Endothelial cell (in vitro differentiated cells): ENCODE results near the gene CABP7. TPM values are rescaled to one million over a fixed set of nuclear protein-coding genes. Genes with fewer than 3 reads are reported as not detected.

Experiments
- DNase-seq: peaks from one replicate; pipeline ENCODE4 v3.0.0; 2021; ENCODE audit warnings: low spot score
- H3K27ac Mint-ChIP-seq: one replicate; pipeline ENCODE4 v1.8.0; 2021; ENCODE audit warnings: mixed read lengths, inconsistent platforms; ENCODE audit not compliant: unreplicated experiment
- H3K27me3 Mint-ChIP-seq: one replicate; pipeline ENCODE4 v1.8.0; 2021; ENCODE audit warnings: mild to moderate bottlenecking, moderate library complexity, mixed read lengths, inconsistent platforms; ENCODE audit not compliant: unreplicated experiment
- H3K36me3 Mint-ChIP-seq: one replicate; pipeline ENCODE4 v1.8.0; 2021; ENCODE audit warnings: mild to moderate bottlenecking, low read depth, mixed read lengths, inconsistent platforms; ENCODE audit not compliant: unreplicated experiment
- H3K4me1 Mint-ChIP-seq: one replicate; pipeline ENCODE4 v1.8.0; 2021; ENCODE audit warnings: mild to moderate bottlenecking, mixed read lengths, inconsistent platforms; ENCODE audit not compliant: unreplicated experiment
- H3K4me3 Mint-ChIP-seq: one replicate; pipeline ENCODE4 v1.8.0; 2021; ENCODE audit warnings: mild to moderate bottlenecking, mixed read lengths, inconsistent platforms; ENCODE audit not compliant: unreplicated experiment
- H3K9me3 Mint-ChIP-seq: one replicate; pipeline ENCODE4 v1.8.0; 2021; ENCODE audit warnings: mixed read lengths, inconsistent platforms; ENCODE audit not compliant: unreplicated experiment
- total RNA-seq: library from RNA; stranded (reverse); fragmentation: NEBNext Ultra II Directional; extraction: Animal tissue kit (Norgen Biotek cat#: 25700); gene quantifications from one replicate; pipeline ENCODE4 v1.2.1, GENCODE V29; 2021; ENCODE audit not compliant: unreplicated experiment
- TF ChIP-seq, protein P1 (sequence below): fragments of 200-600 bp; sonication (generic); IDR thresholded peaks from one replicate; pipeline ENCODE4 v1.5.0; 2021; ENCODE audit warnings: antibody characterized with exemption; ENCODE audit not compliant: unreplicated experiment

Gene CABP7
- total RNA-seq, 1 donor from 2014 or later = not detected

DNA sequence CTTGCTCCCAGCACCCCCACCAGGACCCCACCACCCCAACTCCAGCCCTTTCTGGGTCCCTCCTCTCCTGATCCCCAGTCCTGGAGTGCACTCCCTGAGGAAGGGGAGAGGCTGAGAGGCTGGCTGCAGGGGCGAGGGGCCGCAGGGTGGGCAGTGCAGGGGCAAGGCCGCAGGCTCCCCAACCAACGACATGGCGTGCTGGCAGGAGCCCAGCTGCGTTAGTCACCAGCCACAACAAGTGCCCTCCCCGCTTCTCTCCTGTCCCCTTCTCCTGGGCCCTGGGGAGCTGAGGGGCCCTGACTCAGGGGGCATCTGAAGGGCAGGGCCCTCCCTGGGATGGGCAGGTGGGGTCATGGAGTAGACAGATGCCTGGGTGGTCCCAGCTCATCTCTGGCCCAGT is 2.3 kb downstream of the CABP7 start:
- DNase-seq = no peak
- TF ChIP-seq, protein P1, sequence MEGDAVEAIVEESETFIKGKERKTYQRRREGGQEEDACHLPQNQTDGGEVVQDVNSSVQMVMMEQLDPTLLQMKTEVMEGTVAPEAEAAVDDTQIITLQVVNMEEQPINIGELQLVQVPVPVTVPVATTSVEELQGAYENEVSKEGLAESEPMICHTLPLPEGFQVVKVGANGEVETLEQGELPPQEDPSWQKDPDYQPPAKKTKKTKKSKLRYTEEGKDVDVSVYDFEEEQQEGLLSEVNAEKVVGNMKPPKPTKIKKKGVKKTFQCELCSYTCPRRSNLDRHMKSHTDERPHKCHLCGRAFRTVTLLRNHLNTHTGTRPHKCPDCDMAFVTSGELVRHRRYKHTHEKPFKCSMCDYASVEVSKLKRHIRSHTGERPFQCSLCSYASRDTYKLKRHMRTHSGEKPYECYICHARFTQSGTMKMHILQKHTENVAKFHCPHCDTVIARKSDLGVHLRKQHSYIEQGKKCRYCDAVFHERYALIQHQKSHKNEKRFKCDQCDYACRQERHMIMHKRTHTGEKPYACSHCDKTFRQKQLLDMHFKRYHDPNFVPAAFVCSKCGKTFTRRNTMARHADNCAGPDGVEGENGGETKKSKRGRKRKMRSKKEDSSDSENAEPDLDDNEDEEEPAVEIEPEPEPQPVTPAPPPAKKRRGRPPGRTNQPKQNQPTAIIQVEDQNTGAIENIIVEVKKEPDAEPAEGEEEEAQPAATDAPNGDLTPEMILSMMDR = no peak
- H3K9me3 Mint-ChIP-seq = no peaks in the 10 kb centered on the region
- H3K4me3 Mint-ChIP-seq = no peak overlapping the region
- H3K4me1 Mint-ChIP-seq = no peaks in the 10 kb centered on the region
- H3K36me3 Mint-ChIP-seq = no peaks in the 10 kb centered on the region
- no peak overlapping the region for H3K27ac Mint-ChIP-seq
- peaks cover 14% of the 10 kb centered on the region for H3K27me3 Mint-ChIP-seq

DNA sequence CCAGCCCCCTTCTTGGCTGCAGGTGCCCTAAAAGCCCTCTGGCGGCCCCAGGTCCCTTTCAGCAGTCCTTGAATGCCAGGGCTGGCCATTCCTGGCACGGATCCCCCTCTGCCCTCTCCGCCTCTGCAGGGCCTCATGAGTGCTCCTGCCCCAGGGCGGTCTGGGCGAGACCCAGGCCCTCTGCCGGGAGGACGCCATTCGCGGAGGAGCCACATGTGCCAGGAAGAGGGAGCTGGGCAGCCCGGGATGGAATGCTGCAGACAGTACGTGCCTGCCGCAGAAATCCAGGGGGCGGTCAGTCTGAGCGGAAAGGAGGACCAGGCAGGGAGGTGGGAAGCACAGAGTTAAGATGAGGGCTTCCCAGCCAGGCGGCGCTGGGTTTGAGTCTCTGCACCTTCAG is 2.8 kb downstream of the CABP7 start:
- Mint-ChIP-seq H3K36me3 (no peaks in the 10 kb centered on the region), H3K4me1 (no peaks in the 10 kb centered on the region), H3K27me3 (peaks cover 10% of the 10 kb centered on the region), H3K9me3 (no peaks in the 10 kb centered on the region), H3K4me3 (no peak overlapping the region), H3K27ac (no peak overlapping the region)
- TF ChIP-seq, protein P1 = no peak
- DNase-seq = no peak

DNA sequence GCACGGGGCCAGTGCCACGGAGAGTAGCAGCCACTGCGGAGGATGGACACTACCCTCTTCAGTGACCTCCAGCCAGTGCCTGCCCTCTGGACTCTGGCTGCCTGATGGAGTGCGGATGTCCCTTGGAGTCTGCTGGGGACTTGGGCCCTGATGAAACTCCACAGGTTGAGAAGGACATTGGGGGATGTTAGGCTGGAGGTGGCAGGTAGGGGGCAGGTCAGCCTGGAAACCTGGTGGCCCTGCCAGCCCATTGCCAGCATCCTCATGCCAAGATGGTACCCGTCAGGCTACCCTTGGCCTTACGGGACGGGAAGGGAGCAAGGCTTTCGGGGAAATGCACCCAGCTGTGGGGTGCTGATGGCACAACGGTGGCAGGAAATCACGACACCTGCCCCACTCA is 4.0 kb downstream of the CABP7 start:
- Mint-ChIP-seq H3K9me3 (no peaks in the 10 kb centered on the region), H3K4me3 (no peak overlapping the region), H3K27me3 (peaks cover 5% of the 10 kb centered on the region), H3K27ac (no peak overlapping the region), H3K4me1 (no peaks in the 10 kb centered on the region), H3K36me3 (no peaks in the 10 kb centered on the region)
- DNase-seq = no peak
- TF ChIP-seq, protein P1 = no peak

DNA sequence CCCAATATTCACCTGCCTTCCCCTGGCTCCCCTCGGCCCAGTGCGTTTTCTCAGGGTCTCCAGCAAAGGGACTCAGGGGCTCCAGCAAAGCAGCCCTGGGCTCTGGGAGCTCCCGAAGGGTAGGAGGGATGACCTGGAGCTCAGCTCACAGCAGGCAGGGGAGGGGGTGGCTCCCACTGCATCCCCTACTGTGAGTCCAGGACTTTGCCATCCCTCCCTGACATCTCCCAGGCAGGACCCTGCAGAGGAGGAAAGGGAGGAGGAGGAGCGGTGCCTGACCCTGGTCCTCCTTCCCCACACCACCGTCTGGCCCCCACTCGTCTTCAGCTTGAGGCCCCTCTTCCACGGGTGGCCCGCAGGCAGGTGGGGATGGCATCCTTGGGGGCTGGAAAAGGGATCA is 5.0 kb downstream of the CABP7 start:
- Mint-ChIP-seq H3K9me3 (no peaks in the 10 kb centered on the region), H3K27ac (no peak overlapping the region)

DNA sequence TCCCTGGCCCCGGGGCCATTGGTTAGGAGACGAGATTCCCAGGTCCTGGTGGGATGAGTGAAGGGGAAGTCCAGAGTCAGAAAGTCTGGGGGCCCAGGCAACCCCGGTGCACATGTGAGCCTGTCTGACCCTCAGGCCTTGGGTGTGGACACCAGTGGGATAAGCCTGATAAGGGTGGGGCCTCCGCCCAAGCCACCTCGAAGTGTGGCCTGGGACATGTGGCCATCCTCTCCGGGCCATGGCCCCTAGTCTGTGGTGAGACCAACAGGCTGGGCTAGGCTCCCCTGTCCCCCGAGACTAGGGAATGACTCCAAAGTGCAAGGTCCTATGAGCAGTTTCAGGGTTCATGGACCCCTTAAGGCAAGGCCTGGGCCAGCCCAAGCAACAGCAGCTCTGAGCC is 6.3 kb downstream of the CABP7 start:
- Mint-ChIP-seq H3K4me1 (no peaks in the 10 kb centered on the region), H3K4me3 (no peak overlapping the region), H3K9me3 (no peaks in the 10 kb centered on the region), H3K27me3 (peaks cover 5% of the 10 kb centered on the region), H3K36me3 (no peaks in the 10 kb centered on the region), H3K27ac (no peak overlapping the region)
- TF ChIP-seq, protein P1 = no peak
- no peak for DNase-seq

More for the DNA sequence above, 5.0 kb downstream of the CABP7 start:
- Mint-ChIP-seq H3K36me3 (no peaks in the 10 kb centered on the region), H3K4me1 (no peaks in the 10 kb centered on the region), H3K4me3 (no peak overlapping the region), H3K27me3 (peaks cover 5% of the 10 kb centered on the region)
- TF ChIP-seq, protein P1 = no peak
- DNase-seq = no peak
